ENCODE results near the gene IGSF8.

The IGSF8 gene

GRCh38 chr1:160085686-160086455 is 12.5 kb downstream of the IGSF8 start:
- peak; percentile 75 to 79 for DNase-seq

GRCh38 chr1:160084771-160085321 is 13.6 kb downstream of the IGSF8 start:
- no peak for DNase-seq

- peak; percentile 68 to 69 for DNase-seq
These were observed 14.2 kb downstream of the IGSF8 start for GRCh38 chr1:160083968-160084770.

GRCh38 chr1:160082926-160083325 is 15.5 kb downstream of the IGSF8 start:
- no peak for DNase-seq

- DNase-seq = no peak
These were observed 15.9 kb downstream of the IGSF8 start for GRCh38 chr1:160082487-160082886.

- DNase-seq = no peak
These were observed 17.0 kb downstream of the IGSF8 start, which contains the start of gene KCNJ9 for GRCh38 chr1:160081261-160081936. KCNJ9 (plus strand) TSS chr1:160081538; CDS start chr1:160084031, 2,493 bp downstream.

- no peak for DNase-seq
These were observed 17.9 kb downstream of the IGSF8 start for GRCh38 chr1:160080381-160081100.

- no peak for DNase-seq
These were observed 19.0 kb downstream of the IGSF8 start for GRCh38 chr1:160079448-160079847.

GRCh38 chr1:160078512-160079195 is 19.8 kb downstream of the IGSF8 start:
- DNase-seq = peak; percentile 58 to 65

GRCh38 chr1:160077486-160077885 is 20.9 kb downstream of the IGSF8 start:
- DNase-seq = no peak

- DNase-seq = no peak
These were observed 22.1 kb downstream of the IGSF8 start for GRCh38 chr1:160076295-160076694.

- no peak for DNase-seq
These were observed 22.6 kb downstream of the IGSF8 start for GRCh38 chr1:160075836-160076235.

- DNase-seq = no peak
These were observed 23.6 kb downstream of the IGSF8 start for GRCh38 chr1:160074865-160075264.

GRCh38 chr1:160071289-160071688 is 27.1 kb downstream of the IGSF8 start:
- no peak for DNase-seq

GRCh38 chr1:160070243-160071163 is 27.9 kb downstream of the IGSF8 start:
- DNase-seq = peak; percentile 36 to 41

GRCh38 chr1:160069460-160070231 is 28.8 kb downstream of the IGSF8 start, which contains the start of gene KCNJ10:
KCNJ10 (minus strand) TSS chr1:160070160; CDS start chr1:160042532, 27,628 bp downstream.
- no peak for DNase-seq

- DNase-seq = no peak
These were observed 30.2 kb downstream of the IGSF8 start for GRCh38 chr1:160068225-160068624.

- DNase-seq = no peak
These were observed 31.3 kb downstream of the IGSF8 start for GRCh38 chr1:160066829-160067745.

- no peak for DNase-seq
These were observed 33.7 kb downstream of the IGSF8 start for GRCh38 chr1:160064746-160065145.

Measured in stimulated activated CD4-positive, alpha-beta T cell treated with anti-CD3 and anti-CD28 coated beads, Interleukin-2, amount 100 ng/mL, for 48 hours (primary cell).